ENCODE data around the gene UGT1A8. TPM values are rescaled to one million over a fixed set of nuclear protein-coding genes. Genes with fewer than 3 reads are reported as not detected.
"Not testable (repeated sequence)": the region's sequence is repeated elsewhere in the genome, so short reads cannot be mapped to it uniquely, and the experiment has no call there.

Gene UGT1A8
- total and polyA plus RNA-seq, 2 donors (not counting 1 experiment from before 2014, with no cell fraction given): not detected

DNA sequence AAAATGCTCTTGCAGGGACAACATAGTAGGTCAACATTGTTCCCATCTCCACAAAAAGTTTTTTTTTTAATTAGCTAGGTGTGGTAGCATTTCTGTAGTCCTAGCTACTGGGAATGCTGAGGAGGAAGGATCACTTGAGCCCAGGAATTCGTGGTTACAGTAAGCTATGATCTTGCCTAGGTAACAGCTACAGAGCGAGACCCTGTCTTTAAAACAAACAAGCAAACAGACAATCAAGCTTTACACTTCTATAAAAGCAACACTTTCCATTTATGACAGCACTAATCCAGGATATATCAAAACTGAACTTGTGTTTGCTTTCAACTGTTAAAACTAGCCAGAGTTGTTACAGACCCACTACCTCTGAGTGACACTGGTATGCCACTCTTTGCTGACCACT lies 123.4 kb downstream of the UGT1A8 start:
- TF ChIP-seq EZH2 (IDR thresholded peaks at IDR 0.05; ENCODE audit: low read length, missing control alignments): no peak
- TF ChIP-seq, protein P1, sequence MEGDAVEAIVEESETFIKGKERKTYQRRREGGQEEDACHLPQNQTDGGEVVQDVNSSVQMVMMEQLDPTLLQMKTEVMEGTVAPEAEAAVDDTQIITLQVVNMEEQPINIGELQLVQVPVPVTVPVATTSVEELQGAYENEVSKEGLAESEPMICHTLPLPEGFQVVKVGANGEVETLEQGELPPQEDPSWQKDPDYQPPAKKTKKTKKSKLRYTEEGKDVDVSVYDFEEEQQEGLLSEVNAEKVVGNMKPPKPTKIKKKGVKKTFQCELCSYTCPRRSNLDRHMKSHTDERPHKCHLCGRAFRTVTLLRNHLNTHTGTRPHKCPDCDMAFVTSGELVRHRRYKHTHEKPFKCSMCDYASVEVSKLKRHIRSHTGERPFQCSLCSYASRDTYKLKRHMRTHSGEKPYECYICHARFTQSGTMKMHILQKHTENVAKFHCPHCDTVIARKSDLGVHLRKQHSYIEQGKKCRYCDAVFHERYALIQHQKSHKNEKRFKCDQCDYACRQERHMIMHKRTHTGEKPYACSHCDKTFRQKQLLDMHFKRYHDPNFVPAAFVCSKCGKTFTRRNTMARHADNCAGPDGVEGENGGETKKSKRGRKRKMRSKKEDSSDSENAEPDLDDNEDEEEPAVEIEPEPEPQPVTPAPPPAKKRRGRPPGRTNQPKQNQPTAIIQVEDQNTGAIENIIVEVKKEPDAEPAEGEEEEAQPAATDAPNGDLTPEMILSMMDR (conservative IDR thresholded peaks at IDR 0.05 in 1 of 2, IDR thresholded peaks at IDR 0.05 in 1 of 2; ENCODE audit: low read depth in 1 of 2, low read length in 2 of 2): no peak
- no peaks in the 10 kb centered on the region for H3K9me3 ChIP-seq (ENCODE audit: control insufficient read depth, insufficient read depth, low read depth, low read length)
- H3K27ac ChIP-seq (ENCODE audit: insufficient read depth, low read length): no peak overlapping the region

GRCh38 chr2:233743464-233744259 lies 126.2 kb downstream of the UGT1A8 start:
- no peak for DNase-seq (ENCODE audit: low read depth in 2 of 2)
- TF ChIP-seq, protein P1 (conservative IDR thresholded peaks at IDR 0.05 in 1 of 2, IDR thresholded peaks at IDR 0.05 in 1 of 2; ENCODE audit: low read depth in 1 of 2, low read length in 2 of 2): no peak
- no peak for TF ChIP-seq EZH2 (IDR thresholded peaks at IDR 0.05; ENCODE audit: low read length, missing control alignments)
- H3K79me2 ChIP-seq (ENCODE audit: control insufficient read depth, insufficient read depth, low read length): no peaks in the 10 kb centered on the region
- no peak overlapping the region for H3K4me2 ChIP-seq (ENCODE audit: extremely low read depth, insufficient read depth, low read length)
- H3K4me3 ChIP-seq (replicated peaks in 1 of 4; ENCODE audit: control extremely low read depth in 1 of 4, insufficient read depth in 1 of 4, low read depth in 3 of 4, low read length in 4 of 4): no peak overlapping the region
- H4K20me1 ChIP-seq (ENCODE audit: control insufficient read depth, extremely low read depth, insufficient read depth, low read length): no peaks in the 10 kb centered on the region
- H3K9ac ChIP-seq (ENCODE audit: insufficient read depth, low read length): no peak overlapping the region
- H3K9me3 ChIP-seq (ENCODE audit: control insufficient read depth, insufficient read depth, low read depth, low read length): no peaks in the 10 kb centered on the region
- H2AFZ ChIP-seq (ENCODE audit: low read length): no peak overlapping the region
- H3K36me3 ChIP-seq (ENCODE audit: control insufficient read depth, insufficient read depth, low read length): no peaks in the 10 kb centered on the region
- no peaks in the 10 kb centered on the region for H3K27me3 ChIP-seq (ENCODE audit: control insufficient read depth, insufficient read depth, low read length)
- no peak overlapping the region for H3K27ac ChIP-seq (ENCODE audit: insufficient read depth, low read length)
- no peaks in the 10 kb centered on the region for H3K4me1 ChIP-seq (ENCODE audit: control insufficient read depth, extremely low read depth, insufficient read depth, low read length)

More for the DNA sequence above, 123.4 kb downstream of the UGT1A8 start:
- no peak overlapping the region for H2AFZ ChIP-seq (ENCODE audit: low read length)
- no peaks in the 10 kb centered on the region for H3K27me3 ChIP-seq (ENCODE audit: control insufficient read depth, insufficient read depth, low read length)
- H3K36me3 ChIP-seq (ENCODE audit: control insufficient read depth, insufficient read depth, low read length): no peaks in the 10 kb centered on the region
- H3K79me2 ChIP-seq (ENCODE audit: control insufficient read depth, insufficient read depth, low read length): no peaks in the 10 kb centered on the region
- no peaks in the 10 kb centered on the region for H4K20me1 ChIP-seq (ENCODE audit: control insufficient read depth, extremely low read depth, insufficient read depth, low read length)
- no peaks in the 10 kb centered on the region for H3K4me1 ChIP-seq (ENCODE audit: control insufficient read depth, extremely low read depth, insufficient read depth, low read length)
- no peak overlapping the region for H3K4me3 ChIP-seq (replicated peaks in 1 of 4; ENCODE audit: control extremely low read depth in 1 of 4, insufficient read depth in 1 of 4, low read depth in 3 of 4, low read length in 4 of 4)
- no peak overlapping the region for H3K9ac ChIP-seq (ENCODE audit: insufficient read depth, low read length)
- H3K4me2 ChIP-seq (ENCODE audit: extremely low read depth, insufficient read depth, low read length): no peak overlapping the region
- no peak for DNase-seq (ENCODE audit: low read depth in 2 of 2)

DNA sequence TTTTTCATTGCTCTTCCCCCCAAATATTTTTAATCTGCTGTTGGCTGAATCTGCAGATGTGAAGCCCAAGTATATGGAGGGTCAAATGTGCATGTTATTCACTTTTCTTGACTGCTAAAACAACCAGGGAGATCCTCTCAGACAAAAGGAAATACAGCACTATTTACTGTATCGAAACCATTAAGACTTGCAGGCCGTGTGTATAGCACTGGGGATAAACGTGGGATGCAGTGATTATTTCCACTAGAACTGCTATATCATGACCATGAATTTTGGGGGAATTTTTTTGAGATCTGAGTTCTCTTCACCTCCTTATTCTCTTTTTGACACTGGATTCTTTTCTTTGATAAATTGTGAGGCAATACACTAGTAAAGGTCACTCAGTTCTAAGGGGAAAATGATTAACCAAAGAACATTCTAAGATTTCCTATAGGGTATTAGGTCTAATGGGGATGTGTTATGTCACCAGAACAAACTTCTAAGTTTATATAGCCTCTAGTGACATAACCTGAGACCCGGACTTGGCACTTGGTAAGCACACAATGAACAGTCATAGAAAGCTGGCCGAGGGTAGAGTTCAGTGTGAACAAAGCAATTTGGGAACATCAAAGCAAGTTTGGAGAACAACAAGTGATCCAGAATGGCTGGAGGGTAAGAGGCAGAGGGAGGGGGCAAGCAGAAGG lies 127.8 kb downstream of the UGT1A8 start:
- no peak for DNase-seq (ENCODE audit: low read depth in 2 of 2)
- Histone ChIP-seq H3K27ac (ENCODE audit: insufficient read depth, low read length) (no peak overlapping the region), H3K27me3 (ENCODE audit: control insufficient read depth, insufficient read depth, low read length) (no peaks in the 10 kb centered on the region), H2AFZ (ENCODE audit: low read length) (no peak overlapping the region), H3K79me2 (ENCODE audit: control insufficient read depth, insufficient read depth, low read length) (no peaks in the 10 kb centered on the region), H4K20me1 (ENCODE audit: control insufficient read depth, extremely low read depth, insufficient read depth, low read length) (no peaks in the 10 kb centered on the region), H3K4me3 (replicated peaks in 1 of 4; ENCODE audit: control extremely low read depth in 1 of 4, insufficient read depth in 1 of 4, low read depth in 3 of 4, low read length in 4 of 4) (no peak overlapping the region), H3K4me2 (ENCODE audit: extremely low read depth, insufficient read depth, low read length) (no peak overlapping the region), H3K9ac (ENCODE audit: insufficient read depth, low read length) (no peak overlapping the region), H3K4me1 (ENCODE audit: control insufficient read depth, extremely low read depth, insufficient read depth, low read length) (no peaks in the 10 kb centered on the region), H3K9me3 (ENCODE audit: control insufficient read depth, insufficient read depth, low read depth, low read length) (no peaks in the 10 kb centered on the region), H3K36me3 (ENCODE audit: control insufficient read depth, insufficient read depth, low read length) (no peaks in the 10 kb centered on the region)
- TF ChIP-seq EZH2 (IDR thresholded peaks at IDR 0.05; ENCODE audit: low read length, missing control alignments): no peak
- TF ChIP-seq, protein P1 (conservative IDR thresholded peaks at IDR 0.05 in 1 of 2, IDR thresholded peaks at IDR 0.05 in 1 of 2; ENCODE audit: low read depth in 1 of 2, low read length in 2 of 2): no peak

DNA sequence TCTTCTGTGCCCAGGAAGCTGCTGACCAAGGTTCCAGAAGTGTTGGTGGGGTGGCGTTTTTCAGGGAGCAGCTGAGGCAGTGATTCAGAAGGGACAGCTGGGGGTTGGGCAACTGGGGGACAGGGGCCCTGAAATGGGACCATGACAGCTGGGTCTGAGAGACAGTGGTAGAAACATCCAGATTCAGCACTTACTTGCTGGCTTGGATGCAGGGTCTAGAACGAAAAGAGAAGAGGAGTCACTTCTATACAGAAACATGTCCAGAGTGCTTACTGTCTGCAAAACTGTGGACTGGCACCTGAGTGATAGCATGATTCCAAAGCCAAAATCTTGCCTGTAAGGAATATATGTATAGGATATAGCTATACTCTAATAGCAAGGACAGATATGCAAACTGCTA lies 128.4 kb downstream of the UGT1A8 start:
- H2AFZ ChIP-seq (ENCODE audit: low read length); H4K20me1 ChIP-seq (ENCODE audit: control insufficient read depth, extremely low read depth, insufficient read depth, low read length); H3K4me2 ChIP-seq (ENCODE audit: extremely low read depth, insufficient read depth, low read length); H3K4me3 ChIP-seq (replicated peaks in 1 of 4; ENCODE audit: control extremely low read depth in 1 of 4, insufficient read depth in 1 of 4, low read depth in 3 of 4, low read length in 4 of 4); H3K79me2 ChIP-seq (ENCODE audit: control insufficient read depth, insufficient read depth, low read length); H3K27ac ChIP-seq (ENCODE audit: insufficient read depth, low read length); H3K9me3 ChIP-seq (ENCODE audit: control insufficient read depth, insufficient read depth, low read depth, low read length); H3K9ac ChIP-seq (ENCODE audit: insufficient read depth, low read length); H3K36me3 ChIP-seq (ENCODE audit: control insufficient read depth, insufficient read depth, low read length); H3K27me3 ChIP-seq (ENCODE audit: control insufficient read depth, insufficient read depth, low read length); H3K4me1 ChIP-seq (ENCODE audit: control insufficient read depth, extremely low read depth, insufficient read depth, low read length); DNase-seq (ENCODE audit: low read depth in 2 of 2): not testable (repeated sequence)
